GM12872 (cell line): ENCODE results near the gene PTDSS2.

Source experiments
- TF ChIP-seq, protein P1 (sequence below): IDR thresholded peaks from 3 replicates; pipeline ENCODE4 v1.5.1; 2011; ENCODE audit warnings: low read depth, mild to moderate bottlenecking, low read length, moderate library complexity; ENCODE audit not compliant: insufficient read depth

PTDSS2 gene

DNA sequence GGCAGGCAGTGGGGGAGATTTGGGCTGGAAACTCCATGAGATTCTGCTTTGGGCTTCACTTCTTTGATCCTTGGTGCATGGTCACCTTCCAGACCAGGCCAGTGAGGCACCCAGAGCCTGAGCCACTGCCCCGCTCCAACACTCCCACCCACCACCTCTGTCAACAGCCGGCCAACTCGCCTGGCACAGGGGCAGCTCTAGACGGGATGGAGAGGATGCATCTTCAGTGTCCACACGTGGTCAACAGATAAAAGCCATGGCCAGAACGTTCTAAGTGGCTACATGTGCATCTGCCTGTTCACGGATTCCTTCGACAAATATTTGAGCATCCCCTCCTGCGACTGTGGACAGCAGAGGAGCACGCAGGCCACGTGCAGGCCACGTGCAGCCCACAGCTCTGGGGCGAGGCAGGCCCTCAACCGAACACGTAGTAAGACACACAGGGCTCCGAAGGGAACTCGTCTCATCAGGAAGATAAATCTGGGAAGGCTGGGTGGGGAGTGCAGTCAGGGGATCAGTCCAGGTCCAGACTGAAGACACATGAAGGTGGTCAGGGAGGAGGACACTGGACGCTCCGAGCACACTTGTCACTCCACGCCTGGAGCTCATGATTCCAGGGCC lies 88.5 kb downstream of the PTDSS2 start:
- TF ChIP-seq, protein P1, sequence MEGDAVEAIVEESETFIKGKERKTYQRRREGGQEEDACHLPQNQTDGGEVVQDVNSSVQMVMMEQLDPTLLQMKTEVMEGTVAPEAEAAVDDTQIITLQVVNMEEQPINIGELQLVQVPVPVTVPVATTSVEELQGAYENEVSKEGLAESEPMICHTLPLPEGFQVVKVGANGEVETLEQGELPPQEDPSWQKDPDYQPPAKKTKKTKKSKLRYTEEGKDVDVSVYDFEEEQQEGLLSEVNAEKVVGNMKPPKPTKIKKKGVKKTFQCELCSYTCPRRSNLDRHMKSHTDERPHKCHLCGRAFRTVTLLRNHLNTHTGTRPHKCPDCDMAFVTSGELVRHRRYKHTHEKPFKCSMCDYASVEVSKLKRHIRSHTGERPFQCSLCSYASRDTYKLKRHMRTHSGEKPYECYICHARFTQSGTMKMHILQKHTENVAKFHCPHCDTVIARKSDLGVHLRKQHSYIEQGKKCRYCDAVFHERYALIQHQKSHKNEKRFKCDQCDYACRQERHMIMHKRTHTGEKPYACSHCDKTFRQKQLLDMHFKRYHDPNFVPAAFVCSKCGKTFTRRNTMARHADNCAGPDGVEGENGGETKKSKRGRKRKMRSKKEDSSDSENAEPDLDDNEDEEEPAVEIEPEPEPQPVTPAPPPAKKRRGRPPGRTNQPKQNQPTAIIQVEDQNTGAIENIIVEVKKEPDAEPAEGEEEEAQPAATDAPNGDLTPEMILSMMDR: no peak

DNA sequence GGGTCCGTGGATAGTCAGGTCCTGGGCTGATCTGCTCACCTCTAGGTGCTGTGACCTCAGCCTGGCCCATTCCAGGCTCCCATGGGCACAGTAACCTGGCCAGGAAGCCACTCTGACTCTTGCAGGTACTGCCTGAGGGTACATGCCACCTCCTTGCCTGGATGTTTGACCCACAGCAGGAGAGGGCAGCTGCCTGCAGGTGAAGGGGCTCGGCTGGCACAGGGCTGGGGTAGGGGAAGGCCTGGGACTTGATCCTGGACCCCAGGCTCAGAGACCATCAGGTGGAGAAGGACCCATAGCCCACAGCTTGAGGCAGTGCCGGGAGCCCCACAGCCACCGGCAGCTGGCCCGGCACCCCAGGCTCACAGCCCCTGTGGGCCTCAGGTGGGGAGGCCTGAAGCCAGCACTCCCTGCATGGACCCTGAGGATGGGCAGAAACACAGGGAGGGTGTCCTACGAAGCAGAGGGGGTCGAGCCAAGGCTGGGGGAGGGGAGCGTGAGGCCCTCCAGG lies 89.9 kb downstream of the PTDSS2 start:
- TF ChIP-seq, protein P1: no peak
